EH (cell line): Measurements from ENCODE around the gene TCF23.
"Not testable (repeated sequence)": the region's sequence is repeated elsewhere in the genome, so short reads cannot be mapped to it uniquely, and the experiment has no call there.

Source experiments
- DNase-seq: peaks from one replicate; pipeline ENCODE4 v3.0.0-alpha.2; 2015; ENCODE audit warnings: low read depth

TCF23 gene

GRCh38 chr2:27154488-27154887 is 5.7 kb downstream of the TCF23 start:
- no peak for DNase-seq

GRCh38 chr2:27155069-27155520 is 6.3 kb downstream of the TCF23 start:
- DNase-seq: no peak

- no peak for DNase-seq
Observed at GRCh38 chr2:27158468-27158867, 9.7 kb downstream of the TCF23 start.

GRCh38 chr2:27159271-27159670 is 10.5 kb downstream of the TCF23 start:
- no peak for DNase-seq

- no peak for DNase-seq
Observed at GRCh38 chr2:27160191-27160590, 11.4 kb downstream of the TCF23 start.

- peak; percentile 55 for DNase-seq
Observed at GRCh38 chr2:27162151-27163121, 13.6 kb downstream of the TCF23 start.

- DNase-seq: no peak
Observed at GRCh38 chr2:27164960-27165763, 16.4 kb downstream of the TCF23 start.

GRCh38 chr2:27170581-27171337 is 22.0 kb downstream of the TCF23 start:
- no peak for DNase-seq

GRCh38 chr2:27171351-27171848 is 22.6 kb downstream of the TCF23 start:
- no peak for DNase-seq

GRCh38 chr2:27174638-27175037 is 25.8 kb downstream of the TCF23 start:
- DNase-seq: peak; percentile 29

GRCh38 chr2:27175330-27175729 is 26.5 kb downstream of the TCF23 start:
- peak; percentile 49 for DNase-seq

- not testable (repeated sequence) for DNase-seq
Observed at GRCh38 chr2:27175781-27176180, 27.0 kb downstream of the TCF23 start.

- DNase-seq: no peak
Observed at GRCh38 chr2:27177441-27178351, 28.9 kb downstream of the TCF23 start.

- DNase-seq: no peak
Observed at GRCh38 chr2:27178469-27178868, 29.7 kb downstream of the TCF23 start.

GRCh38 chr2:27179344-27180000 is 30.7 kb downstream of the TCF23 start:
- no peak for DNase-seq

- DNase-seq: peak; percentile 87
Observed at GRCh38 chr2:27182346-27182745, 33.5 kb downstream of the TCF23 start.

GRCh38 chr2:27184115-27184514 is 35.3 kb downstream of the TCF23 start:
- DNase-seq: peak; percentile 47

- peak; percentile 96 for DNase-seq
Observed at GRCh38 chr2:27185331-27186026, 36.7 kb downstream of the TCF23 start.

GRCh38 chr2:27186613-27187345 is 38.0 kb downstream of the TCF23 start:
- peak; percentile 32 for DNase-seq
